Left forelimb (tissue), 1 donor: ENCODE data around the gene CBLC.
"Not testable (repeated sequence)": the region's sequence is repeated elsewhere in the genome, so short reads cannot be mapped to it uniquely, and the experiment has no call there.

Experiments
- DNase-seq: peaks from one replicate; pipeline ENCODE4 v3.0.0-alpha.2; 2018; ENCODE audit warnings: low spot score

Gene CBLC

DNA sequence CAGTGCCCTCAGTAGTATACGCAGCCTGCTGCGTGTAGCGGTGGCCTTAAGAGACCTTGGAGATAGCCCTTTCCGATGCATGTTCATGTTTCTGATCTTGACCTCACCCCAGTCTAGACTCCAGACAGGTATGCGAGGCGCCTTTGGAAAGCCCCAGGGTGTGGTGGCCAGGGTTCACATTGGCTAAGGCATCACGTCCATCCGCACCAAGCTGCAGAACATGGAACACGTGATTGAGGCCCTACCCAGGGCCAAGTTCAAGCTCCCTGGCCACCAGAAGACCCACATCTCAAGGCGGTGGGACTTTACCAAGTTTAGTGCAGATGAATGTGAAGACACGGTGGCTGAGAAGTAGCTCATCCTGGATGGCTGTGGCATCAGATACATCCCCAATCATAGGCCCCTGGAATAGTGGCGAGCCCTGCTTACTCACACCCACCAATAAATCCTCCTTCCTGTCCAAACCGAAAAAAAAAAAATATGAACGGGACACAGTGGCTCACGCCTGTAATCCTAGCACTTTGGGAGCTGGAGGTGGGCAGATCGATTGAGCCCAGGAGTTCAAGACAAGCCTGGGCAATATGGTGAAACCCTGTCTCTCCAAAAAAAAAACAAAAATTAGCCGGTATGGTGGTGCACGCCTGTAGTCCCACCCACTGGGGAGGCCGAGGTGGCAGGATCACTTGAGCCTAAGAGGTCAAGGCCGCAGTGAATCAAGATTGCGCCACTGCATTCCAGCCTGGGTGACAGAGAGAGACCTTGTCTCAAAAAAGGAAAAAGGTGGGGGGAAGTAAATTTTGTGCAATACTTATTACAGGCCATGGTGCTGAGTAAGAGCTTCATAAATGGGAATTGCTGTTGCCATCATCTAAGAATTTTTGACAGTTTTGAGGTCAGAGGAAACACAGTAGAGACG lies 12.4 kb upstream of the CBLC start:
- DNase-seq: no peak

DNA sequence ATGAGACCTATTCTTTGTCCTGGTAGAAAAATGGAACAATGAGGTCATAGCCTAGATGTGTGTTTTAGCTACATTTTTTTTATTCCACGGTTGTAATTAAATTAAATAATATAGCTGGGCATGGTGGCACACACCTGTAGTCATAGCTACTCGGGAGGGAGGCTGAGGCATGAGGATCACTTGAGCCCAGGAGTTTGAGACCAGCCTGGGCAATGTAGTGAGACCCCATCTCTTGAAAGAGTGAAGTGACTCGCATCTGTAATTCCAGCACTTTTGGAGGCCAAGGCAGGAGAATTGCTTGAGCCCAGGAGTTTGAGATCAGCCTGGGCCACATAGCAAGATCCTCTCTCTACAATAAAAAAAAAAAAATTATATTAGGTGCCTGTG lies 11.7 kb upstream of the CBLC start:
- no peak for DNase-seq

DNA sequence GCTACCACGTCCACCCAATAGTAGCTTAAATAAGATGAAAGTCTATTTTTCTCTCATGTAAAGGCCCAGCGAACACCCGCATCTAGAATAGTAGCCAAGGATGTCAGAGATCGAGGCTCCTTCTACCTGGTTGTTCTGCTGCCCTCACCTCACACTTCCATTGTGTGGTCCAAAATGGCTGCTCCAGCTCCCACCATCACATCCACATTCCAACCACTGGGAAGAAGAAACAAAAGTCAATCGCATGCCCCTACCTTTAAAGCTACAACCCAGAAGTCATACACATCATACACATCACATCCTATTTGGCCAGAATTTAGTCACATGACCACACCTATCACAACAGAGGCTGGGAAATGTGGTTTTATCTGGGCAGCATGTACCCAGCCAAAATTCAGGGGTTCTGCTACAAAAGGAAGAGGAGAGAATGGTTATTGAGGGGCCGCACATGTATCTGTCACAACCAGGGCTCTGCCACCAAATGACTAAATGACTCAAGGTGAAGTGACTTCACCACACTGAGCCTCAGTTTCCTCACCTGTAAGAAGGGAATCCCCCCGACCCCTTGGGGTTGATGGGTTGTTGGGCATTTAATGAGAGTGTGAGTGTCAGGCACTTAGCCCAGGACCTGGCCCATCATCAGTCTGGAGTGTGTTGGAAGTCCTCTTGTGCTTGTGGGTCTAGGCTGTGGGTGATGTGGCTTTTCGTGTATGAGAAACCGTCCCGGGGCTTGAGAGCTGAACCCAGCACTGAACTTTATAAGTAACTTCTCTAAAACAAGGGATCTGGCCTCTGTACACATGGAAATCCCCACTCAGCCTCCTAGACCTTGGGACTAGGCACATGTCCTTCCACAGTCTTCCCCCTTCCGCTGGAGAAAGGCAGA lies 10.2 kb upstream of the CBLC start:
- no peak for DNase-seq

DNA sequence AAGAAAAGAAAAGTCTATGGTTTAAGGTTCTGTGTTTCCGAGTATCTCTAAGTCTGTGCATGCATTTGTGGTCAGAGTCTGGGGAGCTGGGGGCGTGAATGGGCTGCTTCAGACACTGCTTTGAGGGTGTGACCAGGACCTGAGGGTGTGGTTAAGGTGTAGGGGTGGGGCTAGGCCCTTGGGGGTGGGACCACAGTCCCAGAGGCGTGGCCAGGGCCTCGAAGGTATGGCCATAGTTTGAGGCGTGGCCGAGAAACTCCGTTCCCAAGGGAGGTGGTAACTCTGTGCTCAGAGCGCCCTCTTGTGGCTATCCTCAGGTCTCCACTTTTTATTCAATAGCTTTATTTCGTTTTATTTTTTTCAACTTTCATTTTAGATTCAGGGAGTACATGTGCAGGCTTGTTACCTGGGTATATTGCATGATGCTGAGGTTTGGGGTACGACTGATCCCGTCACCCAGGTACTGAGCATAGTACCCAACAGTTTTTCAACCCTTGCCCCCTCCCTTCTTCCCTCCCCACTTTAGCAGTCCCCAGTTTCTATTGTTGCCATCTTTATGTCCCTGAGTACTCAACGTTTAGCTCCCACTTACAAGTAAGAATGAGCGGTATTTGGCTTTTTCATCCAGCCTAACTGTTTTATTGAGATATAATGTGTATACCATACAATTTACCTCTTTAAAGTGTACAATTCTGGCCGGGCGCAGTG lies 7.0 kb upstream of the CBLC start:
- peak; percentile 80 for DNase-seq

DNA sequence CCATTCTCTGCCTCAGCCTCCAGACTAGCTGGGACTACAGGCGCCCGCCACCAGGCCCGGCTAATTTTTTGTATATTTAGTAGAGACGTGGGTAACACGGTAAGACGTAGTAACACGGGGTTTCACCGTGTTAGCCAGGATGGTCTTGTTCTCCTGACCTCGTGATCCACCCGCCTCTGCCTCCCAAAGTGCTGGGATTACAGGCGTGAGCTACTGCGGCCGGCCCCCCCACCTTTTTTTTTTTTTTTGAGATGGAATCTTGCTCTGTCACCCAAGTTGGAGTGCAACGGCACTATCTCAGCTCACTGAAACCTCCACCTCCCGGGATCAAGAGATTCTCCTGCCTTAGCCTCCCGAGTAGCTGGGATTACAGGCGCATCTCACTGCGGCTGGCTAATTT lies 5.5 kb upstream of the CBLC start:
- not testable (repeated sequence) for DNase-seq

DNA sequence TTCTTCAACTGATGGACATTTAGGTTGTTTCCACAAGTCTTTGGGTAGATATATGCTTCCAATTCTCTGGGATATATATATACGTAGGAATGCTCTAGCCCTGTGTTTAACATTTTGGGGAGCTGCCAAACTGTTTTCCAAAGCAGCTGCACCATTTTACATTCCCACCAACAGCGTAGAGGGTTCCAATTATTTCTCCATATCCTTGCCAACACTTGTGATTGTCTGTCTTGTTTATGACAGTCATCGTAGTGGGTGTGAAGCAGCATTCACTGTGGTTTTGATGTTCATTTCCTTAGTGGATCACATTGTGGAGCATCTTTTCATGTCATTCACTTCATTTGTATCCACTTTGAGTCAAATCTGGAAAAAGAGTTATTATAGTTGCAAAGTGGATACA lies 4.7 kb upstream of the CBLC start:
- no peak for DNase-seq

DNA sequence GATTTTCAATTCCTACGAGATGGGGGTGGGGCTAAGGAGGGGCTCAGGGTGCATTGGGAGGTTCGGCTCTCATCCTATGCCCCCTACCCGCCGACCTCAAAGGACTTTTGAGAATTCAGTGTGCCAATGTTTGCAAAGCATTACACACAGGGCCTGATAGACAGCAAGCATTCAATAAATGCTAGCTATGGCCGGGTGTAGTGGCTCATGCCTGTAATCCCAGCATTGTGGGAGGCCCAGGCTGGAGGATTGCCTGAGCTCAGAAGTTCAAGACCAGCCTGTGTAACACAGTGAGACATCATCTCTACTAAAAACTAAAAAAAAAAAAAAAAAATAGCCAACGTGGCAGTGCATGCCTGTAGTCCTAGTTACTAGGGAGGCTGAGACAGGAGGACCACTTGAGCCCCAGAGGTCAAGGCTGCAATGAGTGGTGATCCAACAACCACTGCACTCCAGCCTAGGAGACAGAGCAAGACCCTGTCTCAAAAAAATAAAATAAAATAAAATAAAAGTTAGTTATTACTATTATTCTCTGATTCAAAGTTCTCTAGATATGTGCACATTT lies 1.9 kb upstream of the CBLC start:
- DNase-seq: no peak

DNA sequence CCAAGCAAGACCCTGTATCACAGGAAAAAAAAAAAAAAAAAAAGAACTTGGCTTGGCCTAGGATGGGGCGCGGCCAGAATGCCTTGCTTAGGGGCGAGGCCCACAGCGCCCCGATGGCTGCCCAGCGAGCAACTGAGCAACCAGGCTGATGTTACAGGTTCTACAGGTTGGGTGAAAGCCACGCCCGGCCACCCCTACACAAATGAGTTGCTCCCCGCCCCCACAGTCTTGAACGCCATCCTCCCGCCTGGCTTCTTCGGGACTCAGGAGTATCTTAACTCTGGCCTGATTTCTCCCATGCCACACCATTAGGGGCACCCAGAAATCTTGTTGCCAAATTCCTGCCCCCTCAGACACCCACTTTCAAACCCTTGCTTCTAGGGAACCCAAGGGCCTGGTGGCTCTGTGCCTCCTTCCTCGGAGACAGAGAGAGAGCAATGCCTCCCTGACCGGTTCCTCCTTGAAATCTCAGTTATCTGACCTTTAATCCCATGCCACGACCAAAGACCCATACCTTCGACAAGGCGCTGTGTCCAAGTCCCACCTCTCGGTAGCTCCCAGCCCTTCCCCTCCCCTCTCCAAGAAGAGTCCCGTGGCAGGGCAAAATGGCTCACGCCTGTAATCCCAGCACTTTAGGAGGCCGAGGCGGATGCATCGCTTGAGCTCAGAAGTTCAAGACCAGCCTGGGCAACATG lies 1.1 kb upstream of the CBLC start:
- DNase-seq: no peak

DNA sequence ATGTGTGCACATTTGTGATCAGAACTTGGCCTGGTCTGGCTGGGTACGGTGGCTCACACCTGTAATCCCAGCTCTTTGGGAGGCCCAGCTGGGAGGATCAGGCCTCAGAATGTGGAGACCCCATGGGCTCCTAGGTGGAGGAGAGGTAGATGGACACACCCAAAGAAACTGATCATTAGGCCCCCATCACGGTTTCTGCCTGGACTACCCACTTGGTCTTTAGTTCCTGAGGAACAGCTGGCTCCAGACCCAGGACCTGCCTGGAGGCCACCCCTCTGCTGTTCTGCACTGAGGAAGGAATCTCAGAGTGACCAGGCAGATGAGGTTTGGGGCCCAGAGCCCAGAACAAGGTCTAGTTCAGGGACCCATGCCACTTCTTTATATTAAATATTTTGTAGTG lies 1.5 kb downstream of the CBLC start:
- no peak for DNase-seq

DNA sequence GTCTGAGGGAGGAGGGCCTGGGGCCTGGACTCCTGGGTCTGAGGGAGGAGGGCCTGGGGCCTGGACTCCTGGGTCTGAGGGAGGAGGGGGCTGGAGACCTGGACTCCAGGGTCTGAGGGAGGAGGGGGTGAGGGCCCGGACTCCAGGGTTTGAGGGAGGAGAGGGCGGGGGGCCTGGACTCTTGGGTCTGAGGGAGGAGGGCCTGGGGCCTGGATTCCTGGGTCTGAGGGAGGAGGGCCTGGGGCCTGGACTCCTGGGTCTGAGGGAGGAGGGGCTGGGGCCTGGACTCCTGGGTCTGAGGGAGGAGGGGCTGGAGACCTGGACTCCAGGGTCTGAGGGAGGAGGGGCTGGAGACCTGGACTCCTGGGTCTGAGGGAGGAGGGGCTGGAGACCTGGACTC lies 4.0 kb downstream of the CBLC start:
- not testable (repeated sequence) for DNase-seq

DNA sequence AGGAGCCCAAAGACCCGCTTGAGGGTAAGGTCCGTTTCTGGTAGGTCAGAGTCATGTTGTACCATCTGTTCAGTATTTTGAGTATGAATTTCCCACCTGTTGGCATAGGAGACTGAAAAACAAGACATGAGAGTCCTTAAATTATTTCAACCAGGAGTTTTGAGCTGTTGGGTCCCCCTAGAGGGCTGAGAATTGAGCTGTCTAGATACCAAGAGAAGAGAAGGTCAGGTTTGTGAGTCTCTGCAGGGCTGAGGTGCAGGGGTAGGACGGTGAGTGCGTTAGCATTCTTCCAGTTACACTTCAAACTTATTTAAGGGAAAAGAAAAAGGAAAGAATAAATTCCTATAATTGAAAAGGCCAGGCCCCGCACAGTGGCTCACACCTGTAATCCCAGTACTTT lies 5.0 kb downstream of the CBLC start:
- DNase-seq: no peak

DNA sequence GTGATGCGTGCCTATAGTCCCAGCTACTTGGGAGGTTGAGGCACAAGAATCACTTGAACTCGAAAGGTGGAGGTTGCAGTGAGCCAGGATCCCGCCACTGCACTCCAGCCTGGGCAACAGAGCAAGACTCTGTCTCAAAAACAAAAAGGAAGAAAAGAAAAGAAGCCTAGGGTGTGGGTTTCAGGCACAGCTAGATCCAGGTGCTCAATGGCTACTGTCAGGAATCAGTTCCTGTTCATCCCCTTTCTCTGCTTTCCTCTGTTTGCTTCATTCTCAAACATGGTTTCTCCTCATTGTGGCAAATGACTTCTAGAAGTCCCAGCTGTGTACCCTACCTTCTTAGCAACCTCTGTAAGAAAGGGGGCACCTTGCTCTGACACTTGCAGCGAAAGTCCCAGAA lies 5.9 kb downstream of the CBLC start:
- no peak for DNase-seq

DNA sequence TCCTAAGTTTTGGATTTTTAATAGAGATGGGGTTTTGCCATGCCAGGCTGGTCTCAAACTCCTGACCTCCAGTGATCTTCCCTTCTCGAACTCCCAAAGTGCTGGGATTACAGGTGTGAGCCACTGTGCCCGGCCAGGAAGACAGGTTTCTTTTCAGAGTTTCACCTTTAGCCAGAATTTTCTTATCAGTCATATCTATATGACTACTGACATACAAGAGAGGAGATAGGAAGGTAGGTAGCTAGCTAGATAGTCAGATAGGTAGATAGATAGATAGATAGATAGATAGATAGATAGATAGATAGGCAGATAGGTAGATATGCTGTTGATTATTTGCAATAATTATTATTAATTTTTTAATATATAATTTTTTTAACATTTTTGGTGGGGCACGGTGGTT lies 7.6 kb downstream of the CBLC start:
- DNase-seq: no peak

DNA sequence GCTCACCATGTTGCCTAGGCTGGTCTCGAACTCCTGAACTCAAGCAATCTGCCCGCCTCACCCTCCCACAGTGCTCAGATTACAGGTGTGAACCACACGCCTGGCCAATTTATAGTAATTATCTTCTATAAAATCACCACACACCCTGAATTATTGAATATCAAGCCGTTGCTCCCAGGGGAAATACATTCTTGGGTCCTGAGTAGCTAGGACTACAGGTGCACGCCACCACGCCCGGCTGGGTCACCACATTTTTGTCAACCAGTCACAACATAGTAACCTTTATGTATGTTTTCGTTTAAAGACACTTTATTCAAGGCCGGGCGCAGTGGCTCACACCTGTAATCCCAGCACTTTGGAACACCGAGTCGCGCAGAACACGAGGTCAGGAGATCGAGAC lies 8.3 kb downstream of the CBLC start:
- DNase-seq: no peak

DNA sequence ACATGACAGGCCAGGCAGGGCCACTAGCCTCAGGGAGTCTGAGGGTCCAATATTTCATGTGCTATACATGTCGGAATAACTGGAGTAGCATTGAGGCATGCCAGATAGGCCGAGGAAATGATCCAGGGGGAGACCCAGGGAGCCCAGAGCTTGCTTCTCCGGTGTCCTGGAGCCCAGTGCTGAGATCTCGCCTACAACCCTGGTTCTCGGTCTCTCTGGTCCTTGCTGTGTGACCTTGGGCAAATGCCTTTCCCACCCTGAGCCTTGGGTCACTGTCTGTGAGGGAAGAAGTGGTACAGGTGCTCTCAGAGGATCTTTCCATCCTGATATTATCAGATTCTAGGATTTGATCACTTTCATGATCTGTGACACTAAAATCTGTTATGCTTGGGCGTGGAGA lies 11.3 kb downstream of the CBLC start:
- no peak for DNase-seq

DNA sequence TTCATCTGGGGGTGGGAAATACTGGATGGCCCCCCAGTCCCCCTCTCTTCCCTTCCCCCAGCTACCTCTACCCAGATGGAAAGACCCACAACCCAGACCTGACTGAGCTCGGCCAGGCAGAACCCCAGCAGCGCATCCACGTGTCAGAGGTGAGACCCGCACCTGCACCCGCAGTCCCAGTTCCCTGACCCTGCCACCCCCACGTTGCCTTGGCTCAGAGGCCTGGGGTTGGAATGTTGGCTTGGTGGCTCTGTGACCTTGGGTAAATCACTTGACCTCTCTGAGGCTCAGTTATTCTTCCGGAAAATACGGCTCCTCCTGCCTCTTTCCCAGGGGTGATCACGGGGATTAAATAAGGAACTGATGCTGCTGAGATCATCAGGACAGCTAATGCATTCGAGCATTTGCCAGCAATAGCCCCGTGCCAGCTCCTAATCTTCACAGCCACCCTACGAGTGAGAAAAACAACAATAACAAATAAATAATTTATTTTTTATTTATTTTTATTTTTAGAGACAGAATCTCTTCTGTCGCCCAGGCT lies 12.3 kb downstream of the CBLC start:
- no peak for DNase-seq

DNA sequence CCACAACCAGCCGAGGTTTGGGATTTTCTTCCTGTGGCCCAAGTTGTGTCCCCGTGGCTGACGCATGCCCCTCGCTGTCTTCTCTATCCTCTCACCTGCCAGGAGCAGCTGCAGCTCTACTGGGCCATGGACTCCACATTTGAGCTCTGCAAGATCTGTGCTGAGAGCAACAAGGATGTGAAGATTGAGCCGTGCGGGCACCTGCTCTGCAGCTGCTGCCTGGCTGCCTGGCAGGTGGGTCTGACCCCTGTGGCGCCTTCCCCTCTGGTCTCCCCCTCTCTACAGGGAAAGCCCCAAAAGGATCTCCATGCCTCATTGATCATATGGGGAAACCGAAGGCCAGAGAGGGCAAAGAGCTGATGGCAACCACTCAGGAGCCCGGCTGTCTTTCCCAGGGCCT lies 14.6 kb downstream of the CBLC start:
- no peak for DNase-seq

DNA sequence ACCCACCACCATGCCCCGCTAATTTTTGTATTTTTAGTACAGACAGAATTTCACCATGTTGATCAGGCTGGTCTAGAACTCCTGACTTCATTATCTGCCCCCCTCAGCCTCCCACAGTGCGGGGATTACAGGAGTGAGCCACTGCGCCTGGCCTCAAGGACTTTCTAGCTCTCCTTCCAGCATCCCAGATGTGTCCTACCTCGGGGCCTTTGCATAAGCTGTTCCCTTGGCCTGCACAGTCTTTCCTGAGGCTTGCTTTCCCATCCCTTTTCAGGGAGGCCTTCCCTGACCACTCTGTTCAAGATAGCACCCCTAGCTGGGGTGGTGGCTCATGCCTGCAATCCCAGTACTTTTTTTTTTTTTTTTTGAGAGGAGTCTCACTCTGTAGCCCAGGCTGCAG lies 16.9 kb downstream of the CBLC start:
- no peak for DNase-seq

DNA sequence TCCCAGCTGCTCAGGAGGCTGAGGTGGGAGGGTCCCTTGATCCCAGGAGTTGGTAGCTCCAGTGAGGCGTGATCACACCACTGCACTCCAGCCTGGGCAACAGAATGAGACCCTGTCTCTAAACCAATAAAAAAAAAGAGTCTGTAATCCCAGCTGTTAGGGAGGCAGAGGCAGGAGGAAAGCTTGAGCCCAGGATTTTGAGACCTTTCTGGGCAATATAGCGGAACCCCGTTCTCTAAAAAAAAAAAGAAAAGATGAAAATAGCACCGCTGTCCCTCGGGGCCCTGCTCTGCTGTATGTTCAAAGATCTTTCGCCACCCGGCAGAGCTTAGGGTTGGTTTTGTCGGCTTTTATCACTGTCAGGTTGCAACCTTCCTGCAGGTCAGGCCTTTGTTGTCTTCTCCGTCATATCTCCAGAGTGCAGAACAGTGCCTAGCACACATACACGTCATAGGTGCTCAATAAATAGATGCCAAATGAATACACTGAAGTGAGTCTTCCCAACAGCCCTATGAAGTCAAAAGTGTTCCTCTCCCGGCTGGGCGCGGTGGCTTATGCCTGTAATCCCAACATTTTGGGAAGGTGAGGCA lies 17.8 kb downstream of the CBLC start:
- DNase-seq: no peak

DNA sequence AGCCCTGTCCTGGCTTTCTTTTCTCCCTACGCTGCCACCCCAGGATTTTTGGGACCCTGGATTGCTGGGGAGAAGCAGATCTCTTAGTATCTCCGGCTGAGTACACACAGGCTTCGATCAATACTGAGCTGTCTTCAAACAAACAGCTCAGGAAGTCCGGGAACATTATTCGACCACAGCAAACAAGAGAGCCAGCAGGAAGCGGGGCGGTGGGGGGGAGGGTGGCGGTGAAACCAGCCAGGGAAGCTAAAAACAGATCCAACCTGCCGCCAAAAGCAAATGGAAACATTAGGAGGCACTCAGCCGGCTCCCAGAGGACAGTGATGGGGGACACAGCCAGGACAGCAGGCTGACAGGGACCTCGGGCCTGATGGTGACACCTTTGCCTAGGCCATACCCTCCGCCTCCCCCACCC lies 19.0 kb downstream of the CBLC start:
- DNase-seq: no peak
